GM12878 (cell line): ENCODE results near the gene LDLRAD4. TPM values are rescaled to one million over a fixed set of nuclear protein-coding genes. Genes with fewer than 3 reads are reported as not detected.

Source experiments
- ATAC-seq: fragments of 200-7000 bp; cut with Tn5 transposase; 3 replicates; pipeline ENCODE4 v1.9.1; 2020; ENCODE audit warnings: mild to moderate bottlenecking, moderate library complexity
- BruUV-seq: library from RNA; stranded (reverse); fragments of 400-500 nt; replicated peaks from 2 replicates; lab custom pipeline; 2021; lab: Mats Ljungman, UMichigan
- CTCF ChIA-PET: fragments of 300-600 bp; sonication (Branson Sonifier 250); formaldehyde crosslinking; extraction: SDS; loops from one replicate; lab custom pipeline; 2021; ENCODE audit warnings: inconsistent platforms; lab: Yijun Ruan, JAX
- POLR2A ChIA-PET: fragments of 350-600 bp; formaldehyde crosslinking; extraction: SDS; loops from one replicate; lab custom pipeline; 2021; ENCODE audit warnings: inconsistent platforms; lab: Charles Lee
- RAD21 ChIA-PET: fragments of 300-600 bp; sonication (Branson Sonifier 250); formaldehyde crosslinking; loops from one replicate; lab custom pipeline; 2023; ENCODE audit warnings: antibody characterized with exemption; ENCODE audit not compliant: unreplicated experiment; lab: Charles Lee
- SMC1A ChIA-PET: fragments of 300-600 bp; sonication (Branson Sonifier 250); formaldehyde crosslinking; loops from one replicate; lab custom pipeline; 2023; ENCODE audit not compliant: unreplicated experiment, uncharacterized antibody; lab: Charles Lee
- DNase-seq: peaks from one replicate; pipeline ENCODE4 v3.0.0-alpha.2; 2011; ENCODE audit warnings: low read depth, low spot score
- FAIRE-seq: peaks from 3 replicates; lab custom pipeline; 2011; peaks lifted over from hg19 to GRCh38; lab: Jason Lieb, UNC
- H2AFZ ChIP-seq: 2 replicates; pipeline ENCODE4 v1.6.0; 2011; ENCODE audit warnings: low read depth, low read length, control low read depth; ENCODE audit not compliant: control insufficient read depth
- H3K27ac ChIP-seq: 2 replicates; pipeline ENCODE4 v1.5.1; 2011; ENCODE audit warnings: control low read depth; ENCODE audit not compliant: control insufficient read depth, insufficient read depth
- H3K27me3 ChIP-seq, 2 experiments: replicated peaks in 1 of 2; 2 replicates each; pipeline versions ENCODE4 v1.6.0 to v1.6.1; 2011; ENCODE audit warnings: low read length in 1 of 2; ENCODE audit not compliant: control insufficient read depth in 2 of 2, insufficient read depth in 2 of 2
- H3K36me3 ChIP-seq, 2 experiments: 2 replicates each; pipeline ENCODE4 v1.5.1; 2011; ENCODE audit warnings: low read length in 1 of 2; ENCODE audit not compliant: control insufficient read depth in 2 of 2, insufficient read depth in 2 of 2
- H3K4me1 ChIP-seq: 2 replicates; pipeline ENCODE4 v1.6.1; 2011; ENCODE audit warnings: mild to moderate bottlenecking, low read length, moderate library complexity, mixed read lengths; ENCODE audit not compliant: control insufficient read depth, insufficient read depth
- H3K4me2 ChIP-seq: 2 replicates; pipeline ENCODE4 v1.6.0; 2011; ENCODE audit warnings: control low read depth; ENCODE audit not compliant: control insufficient read depth, insufficient read depth
- H3K4me3 ChIP-seq: fragments of 200-600 bp; sonication (generic); 2 replicates; pipeline ENCODE4 v1.5.1; 2016
- H3K79me2 ChIP-seq: 2 replicates; pipeline ENCODE4 v1.6.0; 2011; ENCODE audit warnings: low read length; ENCODE audit not compliant: control insufficient read depth, insufficient read depth
- H3K9ac ChIP-seq: 2 replicates; pipeline ENCODE4 v1.8.0; 2011; ENCODE audit warnings: low read length, control low read depth, mixed read lengths; ENCODE audit not compliant: control insufficient read depth, insufficient read depth
- H3K9me3 ChIP-seq: replicated peaks from 3 replicates; pipeline ENCODE4 v1.5.1; 2011; ENCODE audit warnings: mild to moderate bottlenecking, low read length; ENCODE audit not compliant: control insufficient read depth, insufficient read depth
- H4K20me1 ChIP-seq: 2 replicates; pipeline ENCODE4 v1.6.0; 2011; ENCODE audit not compliant: control insufficient read depth, insufficient read depth
- CBX5 ChIP-seq: sonication (generic); IDR thresholded peaks from 2 replicates; pipeline ENCODE4 v1.6.1; 2016; ENCODE audit warnings: low read depth, moderate library complexity, mild to moderate bottlenecking, inconsistent platforms
- CHD2 ChIP-seq: IDR thresholded peaks from 2 replicates; pipeline ENCODE4 v1.6.1; 2011; ENCODE audit warnings: low read depth, low read length, improper control_type of control experiment, borderline replicate concordance
- IKZF1 ChIP-seq: fragments of 450-650 bp; conservative IDR thresholded peaks from 2 replicates; pipeline ENCODE4 v1.6.1; 2017; ENCODE audit warnings: antibody characterized with exemption, mild to moderate bottlenecking
- PAX8 ChIP-seq: fragments of 450-650 bp; IDR thresholded peaks from 2 replicates; pipeline ENCODE4 v1.6.1; 2017; ENCODE audit warnings: mild to moderate bottlenecking, moderate library complexity
- SMC3 ChIP-seq: IDR thresholded peaks from 2 replicates; pipeline ENCODE4 v1.6.1; 2011; ENCODE audit warnings: low read length, improper control_type of control experiment, borderline replicate concordance
- SP1 ChIP-seq: IDR thresholded peaks from one replicate; pipeline ENCODE4 v1.6.1; 2011; ENCODE audit warnings: low read depth, low read length
- SREBF1 ChIP-seq: IDR thresholded peaks from 2 replicates; pipeline ENCODE4 v1.6.1; 2012; ENCODE audit warnings: mild to moderate bottlenecking, low read length
- SUZ12 ChIP-seq: fragments of 200-600 bp; sonication (generic); IDR thresholded peaks from one replicate; pipeline ENCODE4 v1.6.1; 2018; ENCODE audit warnings: antibody characterized with exemption, mild to moderate bottlenecking; ENCODE audit not compliant: unreplicated experiment
- TARDBP ChIP-seq: IDR thresholded peaks from 2 replicates; pipeline ENCODE4 v1.6.1; 2016; ENCODE audit warnings: borderline replicate concordance
- TCF12 ChIP-seq: IDR thresholded peaks from 2 replicates; pipeline ENCODE4 v1.6.1; 2011; ENCODE audit warnings: low read depth, mild to moderate bottlenecking, low read length
- ZBED1 ChIP-seq: IDR thresholded peaks from 2 replicates; pipeline ENCODE4 v1.6.1; 2016; ENCODE audit warnings: borderline replicate concordance
- WGBS: methylation state at CpG from one replicate; pipeline ENCODE4 v1.1.6; 2016; ENCODE audit warnings: low lambda C conversion rate; ENCODE audit not compliant: insufficient replicate concordance, insufficient coverage; ENCODE audit errors: missing lambda C conversion rate; 5-methylcytosine and 5-hydroxymethylcytosine counted together
- in situ Hi-C: fragments of 300-500 bp; cut with MboI; formaldehyde crosslinking; loops from 9 replicates; pipeline ENCODE4 v1.14.3; 2018; ENCODE audit warnings: mixed read lengths
- intact Hi-C: fragments of 100-400 bp; cut with micrococcal nuclease; formaldehyde crosslinking; loops from one replicate; pipeline ENCODE4 v1.14.2; 2022; ENCODE audit not compliant: unreplicated experiment
- polyA plus RNA-seq, 11 experiments: library from polyadenylated mRNA; depleted of rRNA in 4 of 11; unstranded in 6 of 11; stranded (reverse) in 5 of 11; fragments of >200 nt; fragmentation: Nextera tagmentation in 4 of 11; fragmentation: Illumina TruSeq in 1 of 11; extraction: Ambion mirVana in 4 of 11; extraction: Trizol in 1 of 11; gene quantifications; 1 replicate in 1 of 11; 2 replicates in 10 of 11; pipeline versions ENCODE4 v1.2.1 to v1.2.3, GENCODE V29; 2011 to 2016; ENCODE audit warnings: inconsistent platforms in 2 of 11, missing spikeins in 2 of 11, low read depth in 1 of 11
- total RNA-seq, 4 experiments: library from RNA; depleted of rRNA in 3 of 4; stranded (reverse); fragments of >200 nt in 3 of 4; fragmentation: Illumina TruSeq in 1 of 4; extraction: Trizol in 1 of 4; gene quantifications; 2 replicates each; pipeline versions ENCODE4 v1.2.1 to v1.2.3, GENCODE V29; 2013 to 2021
- TF ChIP-seq, protein P1 (sequence below): IDR thresholded peaks from 2 replicates; pipeline ENCODE4 v1.6.1; 2012; ENCODE audit warnings: mild to moderate bottlenecking, low read depth, low read length
- TF ChIP-seq, protein P2 (sequence below): IDR thresholded peaks from 2 replicates; pipeline ENCODE4 v1.6.1; 2011; ENCODE audit warnings: low read depth, mild to moderate bottlenecking, low read length, moderate library complexity, borderline replicate concordance; ENCODE audit errors: extremely low read depth
- TF ChIP-seq, protein P3 (sequence below): IDR thresholded peaks from 2 replicates; pipeline ENCODE4 v1.6.1; 2011; ENCODE audit warnings: mild to moderate bottlenecking, low read depth, low read length, moderate library complexity; ENCODE audit not compliant: insufficient replicate concordance
- TF ChIP-seq, protein P4 (sequence below): fragments of 450-650 bp; IDR thresholded peaks from 2 replicates; pipeline ENCODE4 v1.6.1; 2017; ENCODE audit warnings: borderline replicate concordance

Gene LDLRAD4
- total and polyA plus RNA-seq, 10 of the 15 experiments (the other 5 are each of a cell fraction or from before 2014, with no cell fraction given) = 2.7 to 16.8 (median 11.2) TPM

DNA sequence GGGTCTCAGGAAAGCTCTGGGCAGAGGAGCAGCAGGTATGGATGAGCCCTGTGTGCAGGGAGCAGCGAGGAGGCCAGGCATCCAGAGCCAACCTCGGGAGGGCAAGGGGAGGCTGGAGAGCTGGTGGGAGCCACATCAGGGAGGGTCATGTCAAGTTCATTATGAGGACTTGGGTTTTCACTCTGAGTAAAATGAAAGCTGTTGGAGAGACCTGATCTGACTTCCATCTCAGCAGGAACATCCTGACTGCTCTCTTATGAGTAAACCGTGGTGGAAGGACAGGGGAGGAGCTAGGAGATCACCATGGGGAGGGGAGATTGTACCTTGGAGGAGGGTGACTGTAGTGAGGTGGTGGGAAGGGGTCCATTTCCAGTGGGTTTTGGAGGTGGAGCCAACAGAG, 209.8 kb downstream of the LDLRAD4 start:
- no peak overlapping the region for H3K4me2 ChIP-seq
- no peak for TF ChIP-seq IKZF1
- TF ChIP-seq PAX8 = no peak
- TF ChIP-seq CBX5 = no peak
- no peak for TF ChIP-seq CHD2
- no peak for TF ChIP-seq TARDBP
- no peak for TF ChIP-seq SP1
- TF ChIP-seq, protein P1, sequence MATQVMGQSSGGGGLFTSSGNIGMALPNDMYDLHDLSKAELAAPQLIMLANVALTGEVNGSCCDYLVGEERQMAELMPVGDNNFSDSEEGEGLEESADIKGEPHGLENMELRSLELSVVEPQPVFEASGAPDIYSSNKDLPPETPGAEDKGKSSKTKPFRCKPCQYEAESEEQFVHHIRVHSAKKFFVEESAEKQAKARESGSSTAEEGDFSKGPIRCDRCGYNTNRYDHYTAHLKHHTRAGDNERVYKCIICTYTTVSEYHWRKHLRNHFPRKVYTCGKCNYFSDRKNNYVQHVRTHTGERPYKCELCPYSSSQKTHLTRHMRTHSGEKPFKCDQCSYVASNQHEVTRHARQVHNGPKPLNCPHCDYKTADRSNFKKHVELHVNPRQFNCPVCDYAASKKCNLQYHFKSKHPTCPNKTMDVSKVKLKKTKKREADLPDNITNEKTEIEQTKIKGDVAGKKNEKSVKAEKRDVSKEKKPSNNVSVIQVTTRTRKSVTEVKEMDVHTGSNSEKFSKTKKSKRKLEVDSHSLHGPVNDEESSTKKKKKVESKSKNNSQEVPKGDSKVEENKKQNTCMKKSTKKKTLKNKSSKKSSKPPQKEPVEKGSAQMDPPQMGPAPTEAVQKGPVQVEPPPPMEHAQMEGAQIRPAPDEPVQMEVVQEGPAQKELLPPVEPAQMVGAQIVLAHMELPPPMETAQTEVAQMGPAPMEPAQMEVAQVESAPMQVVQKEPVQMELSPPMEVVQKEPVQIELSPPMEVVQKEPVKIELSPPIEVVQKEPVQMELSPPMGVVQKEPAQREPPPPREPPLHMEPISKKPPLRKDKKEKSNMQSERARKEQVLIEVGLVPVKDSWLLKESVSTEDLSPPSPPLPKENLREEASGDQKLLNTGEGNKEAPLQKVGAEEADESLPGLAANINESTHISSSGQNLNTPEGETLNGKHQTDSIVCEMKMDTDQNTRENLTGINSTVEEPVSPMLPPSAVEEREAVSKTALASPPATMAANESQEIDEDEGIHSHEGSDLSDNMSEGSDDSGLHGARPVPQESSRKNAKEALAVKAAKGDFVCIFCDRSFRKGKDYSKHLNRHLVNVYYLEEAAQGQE = no peak
- no peak for TF ChIP-seq ZBED1
- no peak for TF ChIP-seq SMC3
- TF ChIP-seq, protein P2, sequence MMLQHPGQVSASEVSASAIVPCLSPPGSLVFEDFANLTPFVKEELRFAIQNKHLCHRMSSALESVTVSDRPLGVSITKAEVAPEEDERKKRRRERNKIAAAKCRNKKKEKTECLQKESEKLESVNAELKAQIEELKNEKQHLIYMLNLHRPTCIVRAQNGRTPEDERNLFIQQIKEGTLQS = no peak
- no peak for TF ChIP-seq TCF12
- TF ChIP-seq, protein P3, sequence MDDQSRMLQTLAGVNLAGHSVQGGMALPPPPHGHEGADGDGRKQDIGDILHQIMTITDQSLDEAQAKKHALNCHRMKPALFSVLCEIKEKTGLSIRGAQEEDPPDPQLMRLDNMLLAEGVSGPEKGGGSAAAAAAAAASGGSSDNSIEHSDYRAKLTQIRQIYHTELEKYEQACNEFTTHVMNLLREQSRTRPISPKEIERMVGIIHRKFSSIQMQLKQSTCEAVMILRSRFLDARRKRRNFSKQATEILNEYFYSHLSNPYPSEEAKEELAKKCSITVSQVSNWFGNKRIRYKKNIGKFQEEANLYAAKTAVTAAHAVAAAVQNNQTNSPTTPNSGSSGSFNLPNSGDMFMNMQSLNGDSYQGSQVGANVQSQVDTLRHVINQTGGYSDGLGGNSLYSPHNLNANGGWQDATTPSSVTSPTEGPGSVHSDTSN = no peak
- TF ChIP-seq, protein P4, sequence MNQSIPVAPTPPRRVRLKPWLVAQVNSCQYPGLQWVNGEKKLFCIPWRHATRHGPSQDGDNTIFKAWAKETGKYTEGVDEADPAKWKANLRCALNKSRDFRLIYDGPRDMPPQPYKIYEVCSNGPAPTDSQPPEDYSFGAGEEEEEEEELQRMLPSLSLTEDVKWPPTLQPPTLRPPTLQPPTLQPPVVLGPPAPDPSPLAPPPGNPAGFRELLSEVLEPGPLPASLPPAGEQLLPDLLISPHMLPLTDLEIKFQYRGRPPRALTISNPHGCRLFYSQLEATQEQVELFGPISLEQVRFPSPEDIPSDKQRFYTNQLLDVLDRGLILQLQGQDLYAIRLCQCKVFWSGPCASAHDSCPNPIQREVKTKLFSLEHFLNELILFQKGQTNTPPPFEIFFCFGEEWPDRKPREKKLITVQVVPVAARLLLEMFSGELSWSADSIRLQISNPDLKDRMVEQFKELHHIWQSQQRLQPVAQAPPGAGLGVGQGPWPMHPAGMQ = no peak
- no peak for TF ChIP-seq SREBF1
- no peak for TF ChIP-seq SUZ12
- no peaks in the 10 kb centered on the region for H4K20me1 ChIP-seq
- no peak overlapping the region for H3K27ac ChIP-seq
- no peaks in the 10 kb centered on the region for H3K4me1 ChIP-seq
- no peak overlapping the region for H3K4me3 ChIP-seq
- H2AFZ ChIP-seq = no peak overlapping the region
- FAIRE-seq = no peak
- H3K9ac ChIP-seq = no peak overlapping the region
- BruUV-seq = no TSS peak
- ChIA-PET SMC1A (interaction anchor here (0.7 kb wide), 1 partner anchor 10 kb away, joined by 3 read pairs; no protein-coding TSS in a partner anchor), RAD21 (no interaction called here), CTCF (no interaction called here), POLR2A (no interaction called here)
- DNase-seq = no peak
- no peaks in the 10 kb centered on the region for H3K9me3 ChIP-seq
- no peak for ATAC-seq
- no peaks in the 10 kb centered on the region for H3K79me2 ChIP-seq
- intact Hi-C loops (no loop called here), in situ Hi-C loops (no loop called here)
- H3K27me3 ChIP-seq = peaks cover 0 to 2% of the 10 kb centered on the region in 2 experiments; a peak in 3 of 4 replicates
- WGBS = 14% methylated on average over 3 of the region's 3 CpGs
- no peaks in the 10 kb centered on the region for H3K36me3 ChIP-seq
